Occipital lobe (tissue), 2 donors: Measurements from ENCODE around the gene PRKG1. TPM values are rescaled to one million over a fixed set of nuclear protein-coding genes. Genes with fewer than 3 reads are reported as not detected.
"Not testable (repeated sequence)": the region's sequence is repeated elsewhere in the genome, so short reads cannot be mapped to it uniquely, and the experiment has no call there.

Experiments
- DNase-seq: peaks from one replicate; lab custom pipeline; 2025; lab: John Stamatoyannopoulos, UW
- total RNA-seq: library from RNA; depleted of rRNA; stranded (reverse); fragments of >200 nt; gene quantifications from one replicate; pipeline ENCODE4 v1.2.3, GENCODE V29; 2014

The PRKG1 gene
- total RNA-seq, 1 donor from 2014 or later: 24.2 TPM

GRCh38 chr10:52198540-52198939 is 1124.3 kb downstream of the PRKG1 start:
- no peak for DNase-seq

- not testable (repeated sequence) for DNase-seq
These were observed 1130.6 kb downstream of the PRKG1 start for GRCh38 chr10:52204906-52205305.

GRCh38 chr10:52208365-52208764 is 1134.1 kb downstream of the PRKG1 start:
- no peak for DNase-seq

GRCh38 chr10:52210161-52210560 is 1135.9 kb downstream of the PRKG1 start:
- DNase-seq: no peak

DNA sequence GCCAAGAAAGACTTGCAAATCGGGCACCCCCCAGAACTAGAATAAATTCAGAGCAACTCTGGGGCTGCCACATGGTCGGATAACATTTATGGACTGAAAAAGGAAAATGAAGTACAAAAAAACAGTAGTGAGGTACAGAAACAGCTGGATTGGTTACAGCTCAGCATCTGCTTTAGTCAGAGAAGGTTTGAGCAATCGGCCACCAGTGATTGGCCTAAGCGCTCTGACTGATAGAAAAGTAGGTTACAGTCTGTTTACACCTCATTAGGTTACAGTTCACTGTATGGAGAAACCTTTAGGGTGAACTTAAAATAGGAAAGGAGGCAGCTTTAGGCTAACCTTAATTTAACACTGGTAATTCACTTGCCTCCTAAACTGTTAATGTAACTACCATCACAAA is 1137.8 kb downstream of the PRKG1 start:
- no peak for DNase-seq

DNA sequence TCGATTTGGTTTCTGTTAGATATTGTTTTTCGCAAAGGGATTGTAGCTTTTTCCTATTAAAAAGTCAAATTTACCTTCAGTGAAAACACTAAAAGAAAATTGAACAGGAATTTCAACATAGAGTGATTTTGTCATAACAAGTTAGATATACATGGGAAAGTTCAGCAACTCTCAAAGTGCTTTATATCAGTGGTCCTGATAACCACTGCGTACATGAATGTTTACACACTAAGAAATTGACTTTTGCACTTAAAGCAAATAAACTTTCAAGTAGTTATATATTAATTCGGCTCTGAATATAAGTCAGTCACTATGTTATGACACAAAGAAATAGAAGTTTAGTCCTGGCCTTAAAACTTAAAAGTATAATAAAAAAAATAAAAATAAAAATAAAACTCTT is 1138.5 kb downstream of the PRKG1 start:
- DNase-seq: no peak

GRCh38 chr10:52213321-52213752 is 1139.0 kb downstream of the PRKG1 start:
- DNase-seq: no peak

GRCh38 chr10:52215745-52216361 is 1141.6 kb downstream of the PRKG1 start:
- peak; percentile 5 for DNase-seq

GRCh38 chr10:52216852-52217251 is 1142.6 kb downstream of the PRKG1 start:
- no peak for DNase-seq

DNA sequence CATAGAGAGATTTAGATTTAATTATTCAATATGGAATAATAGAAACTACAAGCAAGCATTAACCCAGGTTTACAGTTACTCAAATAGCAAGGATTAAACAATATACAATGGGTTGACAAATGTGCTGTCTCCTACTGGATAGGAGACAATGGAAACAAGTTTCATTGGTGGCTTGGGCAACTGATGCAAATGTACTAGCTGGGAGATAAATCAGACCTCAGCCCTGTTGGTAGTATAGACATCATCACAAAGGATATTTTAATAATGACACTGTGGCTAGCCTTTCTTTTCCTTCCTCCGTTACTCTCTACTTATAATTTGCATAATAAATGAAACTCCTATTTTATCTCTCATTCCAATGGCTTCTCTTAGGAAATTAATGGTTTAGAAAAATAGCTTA is 1143.2 kb downstream of the PRKG1 start:
- no peak for DNase-seq

DNA sequence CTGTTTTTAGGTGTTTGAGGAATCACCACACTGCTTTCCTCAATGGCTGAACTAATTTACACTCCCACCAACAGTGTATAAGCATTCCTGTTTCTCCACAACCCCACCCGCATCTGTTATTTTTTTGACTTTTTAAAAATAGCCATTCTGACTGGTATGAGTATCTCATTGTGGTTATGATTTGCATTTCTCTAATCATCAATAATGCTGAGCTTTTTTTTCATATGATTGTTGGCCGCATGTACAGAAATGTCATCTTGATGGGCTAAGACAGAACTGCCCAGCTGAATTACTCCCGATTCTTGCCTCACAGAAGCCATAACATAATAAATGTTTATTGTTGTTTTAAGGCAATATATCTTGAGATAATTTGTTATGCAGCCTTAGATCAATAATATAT is 1146.7 kb downstream of the PRKG1 start:
- DNase-seq: no peak

DNA sequence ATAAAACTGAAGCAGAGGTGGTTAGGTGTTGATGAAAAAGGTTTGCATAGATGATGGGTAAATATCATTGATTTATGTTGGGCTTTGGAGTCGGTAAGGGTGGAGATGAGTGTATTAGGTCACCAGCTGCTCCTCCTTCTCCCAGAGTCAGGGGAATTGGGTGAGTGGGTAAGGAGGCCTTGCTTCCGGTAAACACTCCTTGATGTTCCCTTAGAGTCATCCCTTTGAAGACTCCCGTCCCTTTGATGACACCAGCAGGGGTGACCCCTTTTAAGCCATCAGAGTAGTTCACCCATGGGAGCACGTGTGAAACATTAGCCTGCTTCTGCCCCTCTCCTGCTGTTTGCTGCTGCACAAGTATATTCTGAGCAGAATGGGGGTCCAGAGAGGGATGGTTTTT is 1147.6 kb downstream of the PRKG1 start:
- DNase-seq: no peak

DNA sequence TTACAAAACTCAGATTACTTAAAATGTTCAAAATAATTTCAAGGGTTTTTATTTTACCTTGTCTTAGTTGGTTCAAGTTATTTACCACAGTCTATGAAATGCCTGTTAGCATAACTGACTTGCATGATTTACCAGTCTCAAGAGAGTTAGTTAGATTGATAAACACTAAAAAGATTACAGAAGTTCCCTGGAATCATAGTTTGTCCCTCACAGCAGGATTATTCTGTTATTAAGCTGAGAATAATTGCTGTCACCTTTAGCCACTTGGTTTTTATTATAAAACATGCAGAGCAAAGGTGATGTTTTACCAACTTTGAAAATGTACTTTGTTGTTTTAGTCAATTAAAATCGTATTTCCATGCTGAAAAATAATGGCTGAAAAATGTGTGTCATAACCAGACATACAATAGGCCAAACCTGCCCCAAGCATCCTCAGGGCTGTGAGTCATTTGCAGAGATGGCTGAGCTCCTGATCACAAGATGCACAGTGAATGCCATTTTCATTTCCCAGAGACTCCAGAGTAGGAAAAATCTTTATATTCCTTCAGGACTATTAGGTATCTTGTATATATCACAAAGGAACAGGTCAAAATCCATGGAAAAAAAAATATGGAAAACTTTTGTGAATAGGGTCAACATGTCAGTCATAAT is 1152.0 kb downstream of the PRKG1 start:
- no peak for DNase-seq

GRCh38 chr10:52228556-52228955 is 1154.3 kb downstream of the PRKG1 start:
- DNase-seq: no peak

GRCh38 chr10:52229291-52229931 is 1155.1 kb downstream of the PRKG1 start:
- no peak for DNase-seq

DNA sequence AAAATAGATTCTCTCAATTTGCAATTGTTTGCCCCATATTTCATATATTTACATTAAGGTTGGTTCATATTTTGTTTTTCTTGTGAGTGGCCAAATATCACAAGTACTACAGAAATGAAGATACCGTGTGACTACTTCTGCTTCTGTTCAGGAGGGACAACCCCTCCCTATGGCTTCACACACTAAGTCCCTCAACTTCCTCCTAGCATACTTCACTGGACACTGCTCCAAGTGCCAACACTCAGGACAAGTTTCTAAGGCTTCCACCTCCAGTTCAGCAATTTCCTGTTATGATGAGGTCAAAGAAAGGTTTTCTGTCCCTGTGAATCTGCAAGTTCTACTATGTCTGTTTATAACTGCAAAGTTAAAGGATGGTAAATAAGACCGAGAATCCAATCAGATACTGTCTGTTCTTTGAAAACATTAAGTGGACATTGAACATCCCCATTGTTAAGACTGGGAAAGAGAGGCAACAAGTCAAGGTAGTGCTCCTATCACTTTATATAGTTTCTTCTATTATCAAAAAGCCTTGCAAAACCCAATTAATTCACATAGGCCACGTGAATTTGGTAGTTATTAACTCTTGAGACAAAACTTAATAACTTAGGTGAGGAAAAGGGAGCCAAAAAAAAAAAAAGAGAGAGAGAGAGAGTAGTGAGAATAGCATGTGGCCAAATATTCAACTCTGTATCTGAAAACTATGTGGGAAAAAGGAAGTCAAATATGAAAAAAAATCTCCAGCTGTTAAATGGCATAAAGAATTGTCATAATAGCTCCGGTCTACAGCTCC is 1158.5 kb downstream of the PRKG1 start:
- no peak for DNase-seq

DNA sequence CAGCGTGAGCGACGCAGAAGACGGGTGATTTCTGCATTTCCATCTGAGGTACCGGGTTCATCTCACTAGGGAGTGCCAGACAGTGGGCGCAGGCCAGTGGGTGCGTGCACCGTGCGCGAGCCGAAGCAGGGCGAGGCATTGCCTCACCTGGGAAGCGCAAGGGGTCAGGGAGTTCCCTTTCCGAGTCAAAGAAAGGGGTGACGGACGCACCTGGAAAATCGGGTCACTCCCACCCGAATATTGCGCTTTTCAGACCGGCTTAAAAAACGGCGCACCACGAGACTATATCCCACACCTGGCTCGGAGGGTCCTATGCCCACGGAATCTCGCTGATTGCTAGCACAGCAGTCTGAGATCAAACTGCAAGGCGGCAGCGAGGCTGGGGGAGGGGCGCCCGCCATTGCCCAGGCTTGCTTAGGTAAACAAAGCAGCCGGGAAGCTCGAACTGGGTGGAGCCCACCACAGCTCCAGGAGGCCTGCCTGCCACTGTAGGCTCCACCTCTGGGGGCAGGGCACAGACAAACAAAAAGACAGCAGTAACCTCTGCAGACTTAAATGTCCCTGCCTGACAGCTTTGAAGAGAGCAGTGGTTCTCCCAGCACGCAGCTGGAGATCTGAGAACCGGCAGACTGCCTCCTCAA is 1159.2 kb downstream of the PRKG1 start:
- not testable (repeated sequence) for DNase-seq

DNA sequence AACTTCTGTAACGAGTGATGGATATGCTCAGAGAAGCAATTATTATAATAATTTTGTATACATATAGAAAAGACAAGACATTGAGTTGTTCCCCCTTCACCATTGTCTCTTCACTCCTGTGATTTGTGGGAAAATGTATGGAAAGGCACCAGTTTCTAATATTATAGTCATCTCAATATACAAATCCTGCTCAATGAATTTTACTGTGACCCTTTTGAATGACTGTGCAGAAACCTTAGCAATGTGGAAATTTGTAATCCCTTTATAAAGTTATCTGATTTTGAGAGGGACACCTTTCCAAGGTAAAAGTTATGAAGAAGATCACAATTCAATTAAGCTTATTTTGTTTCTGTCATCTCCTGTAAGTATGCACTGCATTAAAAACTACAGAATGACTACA is 1165.5 kb downstream of the PRKG1 start:
- no peak for DNase-seq

DNA sequence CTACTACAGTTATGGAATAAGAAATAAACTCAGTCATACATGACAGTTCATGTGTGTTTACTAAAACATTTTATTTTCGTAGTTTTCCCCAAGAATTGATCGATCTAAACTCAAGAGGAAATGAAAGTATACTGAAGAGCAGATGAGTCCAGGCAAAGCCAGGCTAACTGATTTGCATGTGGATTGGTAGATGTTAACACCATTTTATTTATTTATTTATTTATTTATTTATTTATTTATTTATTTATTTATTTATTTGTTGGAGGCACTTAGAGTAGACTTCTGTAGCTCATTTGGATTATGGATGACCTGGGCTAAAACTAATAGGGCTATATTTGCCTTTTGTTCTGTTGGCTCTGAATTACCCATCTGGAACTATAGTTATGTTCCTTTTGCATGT is 1171.3 kb downstream of the PRKG1 start:
- no peak for DNase-seq

DNA sequence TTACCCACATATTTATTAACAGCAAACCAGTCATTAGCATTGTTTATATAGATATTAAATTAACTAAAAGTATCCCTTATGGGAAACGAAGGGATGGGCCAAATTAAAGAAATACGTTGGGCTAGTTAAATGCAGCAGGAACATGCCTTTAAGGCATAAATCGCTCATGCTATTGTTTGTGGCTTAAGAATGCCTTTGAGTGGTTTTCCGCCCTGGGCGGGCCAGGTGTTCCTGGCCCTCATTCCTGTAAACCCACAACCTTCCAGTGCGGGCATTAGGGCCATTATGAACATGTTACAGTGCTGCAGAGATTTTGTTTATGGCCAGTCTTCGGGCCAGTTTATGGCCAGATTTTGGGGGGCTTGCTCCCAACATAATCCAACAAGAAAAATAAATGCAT is 1173.6 kb downstream of the PRKG1 start:
- not testable (repeated sequence) for DNase-seq

- no peak for DNase-seq
These were observed 1174.5 kb downstream of the PRKG1 start for GRCh38 chr10:52248697-52249306.
